K562 (cell line): ENCODE results near the gene MED29. TPM values are rescaled to one million over a fixed set of nuclear protein-coding genes. Genes with fewer than 3 reads are reported as not detected.

Experiments
- BCL6 ChIP-seq: fragments of 250-450 bp; sonication (Bioruptor Pico); IDR thresholded peaks from 2 replicates; pipeline ENCODE4 v1.4.0; 2020
- EGR1 ChIP-seq: fragments of 450-650 bp; conservative IDR thresholded peaks from 2 replicates; pipeline ENCODE4 v1.6.1; 2017; ENCODE audit warnings: mild to moderate bottlenecking
- IFI16 ChIP-seq: fragments of 250-450 bp; sonication (Bioruptor Pico); IDR thresholded peaks from 2 replicates; pipeline ENCODE4 v2.1.2; 2022; ENCODE audit warnings: mild to moderate bottlenecking, inconsistent platforms
- ILF3 ChIP-seq: fragments of 450-650 bp; IDR thresholded peaks from 2 replicates; pipeline ENCODE4 v1.6.1; 2018; ENCODE audit warnings: antibody characterized with exemption, mild to moderate bottlenecking, moderate library complexity, borderline replicate concordance
- KHSRP ChIP-seq: fragments of 450-650 bp; IDR thresholded peaks from 2 replicates; pipeline ENCODE4 v1.6.1; 2017
- NR2C1 ChIP-seq, 2 experiments: fragments of 450-650 bp; IDR thresholded peaks; 2 replicates each; pipeline ENCODE4 v1.6.1; 2017; ENCODE audit warnings: mild to moderate bottlenecking in 2 of 2, antibody characterized with exemption in 1 of 2, inconsistent platforms in 1 of 2, missing compliant biosample characterization in 1 of 2, missing genetic modification characterization in 1 of 2
- RBM22 ChIP-seq: fragments of 200-400 bp; formaldehyde crosslinking; IDR thresholded peaks from 2 replicates; pipeline ENCODE4 v1.6.1; 2018; ENCODE audit warnings: low read length, low read depth; ENCODE audit not compliant: poor library complexity, severe bottlenecking
- SMAD3 ChIP-seq: fragments of 450-650 bp; formaldehyde crosslinking; conservative IDR thresholded peaks from 2 replicates; pipeline ENCODE4 v1.4.0; 2020; ENCODE audit warnings: mild to moderate bottlenecking
- TCFL5 ChIP-seq: fragments of 250-450 bp; sonication (Bioruptor Pico); conservative IDR thresholded peaks from 2 replicates; pipeline ENCODE4 v1.6.1; 2021; ENCODE audit warnings: mild to moderate bottlenecking, moderate library complexity, matching md5 sums
- TEAD2 ChIP-seq: fragments of 450-650 bp; IDR thresholded peaks from 2 replicates; pipeline ENCODE4 v1.6.1; 2016; ENCODE audit warnings: missing genetic modification characterization, control low read depth, missing compliant biosample characterization
- U2AF1 ChIP-seq: fragments of 200-400 bp; formaldehyde crosslinking; optimal IDR thresholded peaks from 2 replicates; pipeline ENCODE3; 2017; ENCODE audit warnings: mild to moderate bottlenecking, low read depth, low read length, moderate library complexity
- ZC3H11A ChIP-seq: IDR thresholded peaks from 2 replicates; pipeline ENCODE4 v1.6.1; 2012; ENCODE audit warnings: low read depth, low read length, improper control_type of control experiment
- ZNF239 ChIP-seq: fragments of 250-450 bp; sonication (Bioruptor Pico); IDR thresholded peaks from 2 replicates; pipeline ENCODE4 v1.4.0; 2020; ENCODE audit warnings: mild to moderate bottlenecking
- ZNF316 ChIP-seq: fragments of 450-650 bp; IDR thresholded peaks from 2 replicates; pipeline ENCODE4 v1.6.1; 2016
- ZNF384 ChIP-seq: IDR thresholded peaks from 2 replicates; pipeline ENCODE4 v1.6.1; 2012; ENCODE audit warnings: low read depth, low read length, improper control_type of control experiment
- ZNF436 ChIP-seq: fragments of 250-450, 450-650 bp; sonication (Bioruptor Pico); formaldehyde crosslinking; IDR thresholded peaks from 2 replicates; pipeline ENCODE4 v1.7.0; 2020; ENCODE audit warnings: mild to moderate bottlenecking
- ZNF583 ChIP-seq: fragments of 250-450 bp; sonication (Bioruptor Pico); IDR thresholded peaks from 2 replicates; pipeline ENCODE4 v1.4.0; 2020
- ZNF586 ChIP-seq: fragments of 450-650 bp; formaldehyde crosslinking; conservative IDR thresholded peaks from 2 replicates; pipeline ENCODE4 v1.4.0; 2020; ENCODE audit warnings: mild to moderate bottlenecking, moderate library complexity
- ZNF699 ChIP-seq: fragments of 250-450 bp; sonication (Bioruptor Pico); IDR thresholded peaks from 2 replicates; pipeline ENCODE4 v1.8.0; 2021; ENCODE audit warnings: mild to moderate bottlenecking, moderate library complexity; ENCODE audit not compliant: insufficient replicate concordance
- polyA plus RNA-seq, 8 experiments: library from polyadenylated mRNA; depleted of rRNA in 4 of 8; stranded (reverse) in 5 of 8; unstranded in 3 of 8; fragments of >200 nt; fragmentation: Nextera tagmentation in 2 of 8; fragmentation: Illumina TruSeq in 1 of 8; extraction: Ambion mirVana in 2 of 8; extraction: Trizol in 1 of 8; gene quantifications; 2 replicates each; pipeline versions ENCODE4 v1.2.1 to v1.2.3, GENCODE V29; 2011 to 2014; ENCODE audit warnings: inconsistent platforms in 1 of 8, missing spikeins in 1 of 8
- total RNA-seq, 7 experiments: library from RNA; depleted of rRNA in 6 of 7; stranded (reverse); fragments of >200 nt in 6 of 7; fragmentation: Illumina TruSeq in 2 of 7; extraction: Trizol in 2 of 7; gene quantifications; 2 replicates each; pipeline versions ENCODE4 v1.2.1 to v1.2.3, GENCODE V29; 2011 to 2021; ENCODE audit warnings: low replicate concordance in 1 of 7
- TF ChIP-seq, protein P1 (sequence below): fragments of 450-650 bp; IDR thresholded peaks from 2 replicates; pipeline ENCODE4 v1.6.1; 2018; ENCODE audit not compliant: partially characterized antibody
- TF ChIP-seq, protein P2 (sequence below), 2 experiments: fragments of 150-350 bp in 1 of 2; IDR thresholded peaks; 2 replicates each; pipeline ENCODE4 v1.6.1; 2012 to 2016; ENCODE audit warnings: low read depth in 2 of 2, low read length in 2 of 2, mild to moderate bottlenecking in 1 of 2, moderate library complexity in 1 of 2
- TF ChIP-seq, protein P3 (sequence below): fragments of 250-450 bp; sonication (Bioruptor Pico); IDR thresholded peaks from 2 replicates; pipeline ENCODE4 v1.5.0; 2021

The MED29 gene
- total and polyA plus RNA-seq, 9 of the 15 experiments (the other 6 are each of a cell fraction or from before 2014, with no cell fraction given) = 1.8 to 22.6 (median 12.4) TPM

GRCh38 chr19:39390751-39391437, at the start of gene MED29, which contains the start of gene PAF1 (continued):
- TF ChIP-seq, protein P1, sequence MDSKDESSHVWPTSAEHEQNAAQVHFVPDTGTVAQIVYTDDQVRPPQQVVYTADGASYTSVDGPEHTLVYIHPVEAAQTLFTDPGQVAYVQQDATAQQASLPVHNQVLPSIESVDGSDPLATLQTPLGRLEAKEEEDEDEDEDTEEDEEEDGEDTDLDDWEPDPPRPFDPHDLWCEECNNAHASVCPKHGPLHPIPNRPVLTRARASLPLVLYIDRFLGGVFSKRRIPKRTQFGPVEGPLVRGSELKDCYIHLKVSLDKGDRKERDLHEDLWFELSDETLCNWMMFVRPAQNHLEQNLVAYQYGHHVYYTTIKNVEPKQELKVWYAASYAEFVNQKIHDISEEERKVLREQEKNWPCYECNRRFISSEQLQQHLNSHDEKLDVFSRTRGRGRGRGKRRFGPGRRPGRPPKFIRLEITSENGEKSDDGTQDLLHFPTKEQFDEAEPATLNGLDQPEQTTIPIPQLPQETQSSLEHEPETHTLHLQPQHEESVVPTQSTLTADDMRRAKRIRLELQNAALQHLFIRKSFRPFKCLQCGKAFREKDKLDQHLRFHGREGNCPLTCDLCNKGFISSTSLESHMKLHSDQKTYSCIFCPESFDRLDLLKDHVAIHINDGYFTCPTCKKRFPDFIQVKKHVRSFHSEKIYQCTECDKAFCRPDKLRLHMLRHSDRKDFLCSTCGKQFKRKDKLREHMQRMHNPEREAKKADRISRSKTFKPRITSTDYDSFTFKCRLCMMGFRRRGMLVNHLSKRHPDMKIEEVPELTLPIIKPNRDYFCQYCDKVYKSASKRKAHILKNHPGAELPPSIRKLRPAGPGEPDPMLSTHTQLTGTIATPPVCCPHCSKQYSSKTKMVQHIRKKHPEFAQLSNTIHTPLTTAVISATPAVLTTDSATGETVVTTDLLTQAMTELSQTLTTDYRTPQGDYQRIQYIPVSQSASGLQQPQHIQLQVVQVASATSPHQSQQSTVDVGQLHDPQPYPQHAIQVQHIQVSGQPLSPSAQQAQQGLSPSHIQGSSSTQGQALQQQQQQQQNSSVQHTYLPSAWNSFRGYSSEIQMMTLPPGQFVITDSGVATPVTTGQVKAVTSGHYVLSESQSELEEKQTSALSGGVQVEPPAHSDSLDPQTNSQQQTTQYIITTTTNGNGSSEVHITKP = peak; percentile 40
- TF ChIP-seq TEAD2 (tag) (no peak), ZNF384 (no peak), KHSRP (no peak), ZNF316 (no peak; the same call in 1 of the 2 replicates), U2AF1 (no peak), ZNF239 (CRISPR knock-in tag) (no peak), ZC3H11A (0 out of 2 replicates have a peak, but pooled peaks have one; percentile 11), EGR1 (peak; percentile 56), ZNF586 (no peak), SMAD3 (no peak), ZNF436 (CRISPR knock-in tag) (no peak), ZNF699 (CRISPR knock-in tag) (no peak), BCL6 (CRISPR knock-in tag) (no peak), ILF3 (no peak), ZNF583 (CRISPR knock-in tag) (no peak), TCFL5 (no peak), IFI16 (no peak), RBM22 (peak; percentile 80), NR2C1 (IDR thresholded peaks at IDR 0.05) (no peak), NR2C1 (tag; IDR thresholded peaks at IDR 0.05) (peak; percentile 74)
- TF ChIP-seq, protein P2, sequence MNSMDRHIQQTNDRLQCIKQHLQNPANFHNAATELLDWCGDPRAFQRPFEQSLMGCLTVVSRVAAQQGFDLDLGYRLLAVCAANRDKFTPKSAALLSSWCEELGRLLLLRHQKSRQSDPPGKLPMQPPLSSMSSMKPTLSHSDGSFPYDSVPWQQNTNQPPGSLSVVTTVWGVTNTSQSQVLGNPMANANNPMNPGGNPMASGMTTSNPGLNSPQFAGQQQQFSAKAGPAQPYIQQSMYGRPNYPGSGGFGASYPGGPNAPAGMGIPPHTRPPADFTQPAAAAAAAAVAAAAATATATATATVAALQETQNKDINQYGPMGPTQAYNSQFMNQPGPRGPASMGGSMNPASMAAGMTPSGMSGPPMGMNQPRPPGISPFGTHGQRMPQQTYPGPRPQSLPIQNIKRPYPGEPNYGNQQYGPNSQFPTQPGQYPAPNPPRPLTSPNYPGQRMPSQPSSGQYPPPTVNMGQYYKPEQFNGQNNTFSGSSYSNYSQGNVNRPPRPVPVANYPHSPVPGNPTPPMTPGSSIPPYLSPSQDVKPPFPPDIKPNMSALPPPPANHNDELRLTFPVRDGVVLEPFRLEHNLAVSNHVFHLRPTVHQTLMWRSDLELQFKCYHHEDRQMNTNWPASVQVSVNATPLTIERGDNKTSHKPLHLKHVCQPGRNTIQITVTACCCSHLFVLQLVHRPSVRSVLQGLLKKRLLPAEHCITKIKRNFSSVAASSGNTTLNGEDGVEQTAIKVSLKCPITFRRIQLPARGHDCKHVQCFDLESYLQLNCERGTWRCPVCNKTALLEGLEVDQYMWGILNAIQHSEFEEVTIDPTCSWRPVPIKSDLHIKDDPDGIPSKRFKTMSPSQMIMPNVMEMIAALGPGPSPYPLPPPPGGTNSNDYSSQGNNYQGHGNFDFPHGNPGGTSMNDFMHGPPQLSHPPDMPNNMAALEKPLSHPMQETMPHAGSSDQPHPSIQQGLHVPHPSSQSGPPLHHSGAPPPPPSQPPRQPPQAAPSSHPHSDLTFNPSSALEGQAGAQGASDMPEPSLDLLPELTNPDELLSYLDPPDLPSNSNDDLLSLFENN (IDR thresholded peaks at IDR 0.05; ENCODE audit: low read depth in 2 of 2, low read length in 2 of 2) = no peak
- TF ChIP-seq, protein P3, sequence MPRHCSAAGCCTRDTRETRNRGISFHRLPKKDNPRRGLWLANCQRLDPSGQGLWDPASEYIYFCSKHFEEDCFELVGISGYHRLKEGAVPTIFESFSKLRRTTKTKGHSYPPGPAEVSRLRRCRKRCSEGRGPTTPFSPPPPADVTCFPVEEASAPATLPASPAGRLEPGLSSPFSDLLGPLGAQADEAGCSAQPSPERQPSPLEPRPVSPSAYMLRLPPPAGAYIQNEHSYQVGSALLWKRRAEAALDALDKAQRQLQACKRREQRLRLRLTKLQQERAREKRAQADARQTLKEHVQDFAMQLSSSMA (CRISPR knock-in tag) = no peak
